PFSK-1 (cell line): ENCODE data around the gene RIPK1.

ENCODE experiments used
- FOXP2 ChIP-seq: optimal IDR thresholded peaks from 2 replicates; pipeline ENCODE3; 2011; ENCODE audit warnings: borderline replicate concordance, control low read depth, inconsistent platforms; ENCODE audit not compliant: insufficient read depth; ENCODE audit errors: extremely low read length, extremely low read depth
- POLR2AphosphoS5 ChIP-seq: IDR thresholded peaks from 2 replicates; pipeline ENCODE4 v1.6.1; 2012; ENCODE audit warnings: low read depth, mild to moderate bottlenecking, control low read depth, low read length, moderate library complexity
- REST ChIP-seq, 2 experiments: IDR thresholded peaks; 2 replicates each; pipeline versions ENCODE4 v1.6.1 to v1.8.0; 2011 to 2012; ENCODE audit warnings: low read depth in 2 of 2, low read length in 2 of 2, control low read depth in 1 of 2, inconsistent platforms in 1 of 2, mild to moderate bottlenecking in 1 of 2, moderate library complexity in 1 of 2; ENCODE audit not compliant: insufficient read depth in 1 of 2
- SIN3A ChIP-seq: IDR thresholded peaks from 2 replicates; pipeline ENCODE4 v1.6.1; 2012; ENCODE audit warnings: mild to moderate bottlenecking, low read length, moderate library complexity, borderline replicate concordance; ENCODE audit not compliant: insufficient read depth
- TAF1 ChIP-seq: IDR thresholded peaks from 2 replicates; pipeline ENCODE4 v1.6.1; 2012; ENCODE audit warnings: low read length, control low read depth, borderline replicate concordance; ENCODE audit not compliant: insufficient read depth

The RIPK1 gene

GRCh38 chr6:3075772-3076113, 7.4 kb downstream of the RIPK1 start:
- TF ChIP-seq FOXP2: no peak
- TF ChIP-seq TAF1: no peak
- no peak for TF ChIP-seq SIN3A
- TF ChIP-seq POLR2AphosphoS5: no peak
- no peak for TF ChIP-seq REST (IDR thresholded peaks at IDR 0.05; ENCODE audit: insufficient read depth in 1 of 2, low read depth in 2 of 2, low read length in 2 of 2)

- TF ChIP-seq TAF1 (no peak), FOXP2 (no peak), POLR2AphosphoS5 (no peak), REST (IDR thresholded peaks at IDR 0.05; ENCODE audit: insufficient read depth in 1 of 2, low read depth in 2 of 2, low read length in 2 of 2) (no peak), SIN3A (no peak)
Observed at GRCh38 chr6:3076320-3076719, 8.0 kb downstream of the RIPK1 start.

GRCh38 chr6:3077430-3077829, 9.1 kb downstream of the RIPK1 start:
- TF ChIP-seq SIN3A (no peak), FOXP2 (no peak), POLR2AphosphoS5 (no peak), TAF1 (no peak), REST (IDR thresholded peaks at IDR 0.05; ENCODE audit: insufficient read depth in 1 of 2, low read depth in 2 of 2, low read length in 2 of 2) (no peak)

- TF ChIP-seq POLR2AphosphoS5 (no peak), FOXP2 (no peak), TAF1 (no peak), REST (IDR thresholded peaks at IDR 0.05; ENCODE audit: insufficient read depth in 1 of 2, low read depth in 2 of 2, low read length in 2 of 2) (no peak), SIN3A (no peak)
Observed at GRCh38 chr6:3079682-3080081, 11.4 kb downstream of the RIPK1 start.

- TF ChIP-seq SIN3A (no peak), TAF1 (no peak), FOXP2 (no peak), REST (IDR thresholded peaks at IDR 0.05; ENCODE audit: insufficient read depth in 1 of 2, low read depth in 2 of 2, low read length in 2 of 2) (no peak), POLR2AphosphoS5 (no peak)
Observed at GRCh38 chr6:3081960-3082359, 13.7 kb downstream of the RIPK1 start.
